GM12878 (cell line): ENCODE data around the gene HYCC2. TPM values are rescaled to one million over a fixed set of nuclear protein-coding genes. Genes with fewer than 3 reads are reported as not detected.

ENCODE experiments used
- ATAC-seq: fragments of 200-7000 bp; cut with Tn5 transposase; 3 replicates; pipeline ENCODE4 v1.9.1; 2020; ENCODE audit warnings: mild to moderate bottlenecking, moderate library complexity
- BruUV-seq: library from RNA; stranded (reverse); fragments of 400-500 nt; replicated peaks from 2 replicates; lab custom pipeline; 2021; lab: Mats Ljungman, UMichigan
- CTCF ChIA-PET: fragments of 300-600 bp; sonication (Branson Sonifier 250); formaldehyde crosslinking; extraction: SDS; loops from one replicate; lab custom pipeline; 2021; ENCODE audit warnings: inconsistent platforms; lab: Yijun Ruan, JAX
- POLR2A ChIA-PET: fragments of 350-600 bp; formaldehyde crosslinking; extraction: SDS; loops from one replicate; lab custom pipeline; 2021; ENCODE audit warnings: inconsistent platforms; lab: Charles Lee
- RAD21 ChIA-PET: fragments of 300-600 bp; sonication (Branson Sonifier 250); formaldehyde crosslinking; loops from one replicate; lab custom pipeline; 2023; ENCODE audit warnings: antibody characterized with exemption; ENCODE audit not compliant: unreplicated experiment; lab: Charles Lee
- SMC1A ChIA-PET: fragments of 300-600 bp; sonication (Branson Sonifier 250); formaldehyde crosslinking; loops from one replicate; lab custom pipeline; 2023; ENCODE audit not compliant: unreplicated experiment, uncharacterized antibody; lab: Charles Lee
- DNase-seq: peaks from one replicate; pipeline ENCODE4 v3.0.0-alpha.2; 2011; ENCODE audit warnings: low read depth, low spot score
- FAIRE-seq: peaks from 3 replicates; lab custom pipeline; 2011; peaks lifted over from hg19 to GRCh38; lab: Jason Lieb, UNC
- H2AFZ ChIP-seq: 2 replicates; pipeline ENCODE4 v1.6.0; 2011; ENCODE audit warnings: low read depth, low read length, control low read depth; ENCODE audit not compliant: control insufficient read depth
- H3K27ac ChIP-seq: 2 replicates; pipeline ENCODE4 v1.5.1; 2011; ENCODE audit warnings: control low read depth; ENCODE audit not compliant: control insufficient read depth, insufficient read depth
- H3K27me3 ChIP-seq, 2 experiments: replicated peaks in 1 of 2; 2 replicates each; pipeline versions ENCODE4 v1.6.0 to v1.6.1; 2011; ENCODE audit warnings: low read length in 1 of 2; ENCODE audit not compliant: control insufficient read depth in 2 of 2, insufficient read depth in 2 of 2
- H3K36me3 ChIP-seq, 2 experiments: 2 replicates each; pipeline ENCODE4 v1.5.1; 2011; ENCODE audit warnings: low read length in 1 of 2; ENCODE audit not compliant: control insufficient read depth in 2 of 2, insufficient read depth in 2 of 2
- H3K4me1 ChIP-seq: 2 replicates; pipeline ENCODE4 v1.6.1; 2011; ENCODE audit warnings: mild to moderate bottlenecking, low read length, moderate library complexity, mixed read lengths; ENCODE audit not compliant: control insufficient read depth, insufficient read depth
- H3K4me2 ChIP-seq: 2 replicates; pipeline ENCODE4 v1.6.0; 2011; ENCODE audit warnings: control low read depth; ENCODE audit not compliant: control insufficient read depth, insufficient read depth
- H3K4me3 ChIP-seq: fragments of 200-600 bp; sonication (generic); 2 replicates; pipeline ENCODE4 v1.5.1; 2016
- H3K79me2 ChIP-seq: 2 replicates; pipeline ENCODE4 v1.6.0; 2011; ENCODE audit warnings: low read length; ENCODE audit not compliant: control insufficient read depth, insufficient read depth
- H3K9ac ChIP-seq: 2 replicates; pipeline ENCODE4 v1.8.0; 2011; ENCODE audit warnings: low read length, control low read depth, mixed read lengths; ENCODE audit not compliant: control insufficient read depth, insufficient read depth
- H3K9me3 ChIP-seq: replicated peaks from 3 replicates; pipeline ENCODE4 v1.5.1; 2011; ENCODE audit warnings: mild to moderate bottlenecking, low read length; ENCODE audit not compliant: control insufficient read depth, insufficient read depth
- H4K20me1 ChIP-seq: 2 replicates; pipeline ENCODE4 v1.6.0; 2011; ENCODE audit not compliant: control insufficient read depth, insufficient read depth
- CBFB ChIP-seq: IDR thresholded peaks from 2 replicates; pipeline ENCODE4 v1.6.1; 2016; ENCODE audit warnings: antibody characterized with exemption, low read depth
- PAX5 ChIP-seq: IDR thresholded peaks from 2 replicates; pipeline ENCODE4 v1.6.1; 2011; ENCODE audit warnings: low read depth, low read length, borderline replicate concordance
- PAX8 ChIP-seq: fragments of 450-650 bp; IDR thresholded peaks from 2 replicates; pipeline ENCODE4 v1.6.1; 2017; ENCODE audit warnings: mild to moderate bottlenecking, moderate library complexity
- RB1 ChIP-seq: fragments of 450-650 bp; formaldehyde crosslinking; IDR thresholded peaks from 2 replicates; pipeline ENCODE4 v1.6.1; 2017; ENCODE audit warnings: mild to moderate bottlenecking, borderline replicate concordance
- RBBP5 ChIP-seq: fragments of 200-600 bp; sonication (generic); conservative IDR thresholded peaks from 2 replicates; pipeline ENCODE4 v1.6.1; 2016
- WGBS: methylation state at CpG from one replicate; pipeline ENCODE4 v1.1.6; 2016; ENCODE audit warnings: low lambda C conversion rate; ENCODE audit not compliant: insufficient replicate concordance, insufficient coverage; ENCODE audit errors: missing lambda C conversion rate; 5-methylcytosine and 5-hydroxymethylcytosine counted together
- in situ Hi-C: fragments of 300-500 bp; cut with MboI; formaldehyde crosslinking; loops from 9 replicates; pipeline ENCODE4 v1.14.3; 2018; ENCODE audit warnings: mixed read lengths
- intact Hi-C: fragments of 100-400 bp; cut with micrococcal nuclease; formaldehyde crosslinking; loops from one replicate; pipeline ENCODE4 v1.14.2; 2022; ENCODE audit not compliant: unreplicated experiment
- polyA plus RNA-seq, 11 experiments: library from polyadenylated mRNA; depleted of rRNA in 4 of 11; unstranded in 6 of 11; stranded (reverse) in 5 of 11; fragments of >200 nt; fragmentation: Nextera tagmentation in 4 of 11; fragmentation: Illumina TruSeq in 1 of 11; extraction: Ambion mirVana in 4 of 11; extraction: Trizol in 1 of 11; gene quantifications; 1 replicate in 1 of 11; 2 replicates in 10 of 11; pipeline versions ENCODE4 v1.2.1 to v1.2.3, GENCODE V29; 2011 to 2016; ENCODE audit warnings: inconsistent platforms in 2 of 11, missing spikeins in 2 of 11, low read depth in 1 of 11
- total RNA-seq, 4 experiments: library from RNA; depleted of rRNA in 3 of 4; stranded (reverse); fragments of >200 nt in 3 of 4; fragmentation: Illumina TruSeq in 1 of 4; extraction: Trizol in 1 of 4; gene quantifications; 2 replicates each; pipeline versions ENCODE4 v1.2.1 to v1.2.3, GENCODE V29; 2013 to 2021
- TF ChIP-seq, protein P1 (sequence below): IDR thresholded peaks from 2 replicates; pipeline ENCODE4 v1.6.1; 2012; ENCODE audit warnings: low read depth, low read length, improper control_type of control experiment
- TF ChIP-seq, protein P2 (sequence below): fragments of 450-650 bp; IDR thresholded peaks from 2 replicates; pipeline ENCODE4 v1.6.1; 2017; ENCODE audit warnings: mild to moderate bottlenecking, moderate library complexity
- TF ChIP-seq, protein P3 (sequence below): fragments of 450-650 bp; IDR thresholded peaks from 2 replicates; pipeline ENCODE4 v1.6.1; 2018; ENCODE audit warnings: mild to moderate bottlenecking, low read depth, moderate library complexity; ENCODE audit not compliant: partially characterized antibody

The HYCC2 gene
- total and polyA plus RNA-seq, 10 of the 15 experiments (the other 5 are each of a cell fraction or from before 2014, with no cell fraction given), result 3.4 to 17.4 (median 8.0) TPM

DNA sequence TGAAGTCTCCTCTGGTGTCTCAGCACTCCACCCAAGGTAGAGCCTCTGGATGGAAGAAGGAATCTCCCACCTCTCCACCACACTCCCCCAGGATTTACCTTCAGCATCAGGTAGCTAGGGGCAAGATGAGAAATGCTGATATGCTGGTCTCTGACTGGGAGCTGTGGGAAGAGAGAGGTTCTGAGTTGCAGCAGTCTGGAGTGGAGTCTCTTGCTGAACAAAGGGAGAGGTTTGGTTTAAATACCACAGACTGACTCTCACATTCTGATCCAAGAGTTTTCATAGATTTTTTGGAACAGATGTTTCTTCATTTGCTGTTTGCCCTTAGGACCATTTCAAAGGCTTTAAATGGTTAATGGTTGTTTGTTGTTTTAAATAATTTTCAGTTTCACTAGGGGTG lies 43.4 kb upstream of the HYCC2 start:
- ChIA-PET POLR2A (interaction anchor here (0.6 to 7.0 kb wide), 7 partner anchors 16 to 250 kb away, joined by 3 to 127 read pairs (median 4); partner anchors contain the start of gene CLK1), CTCF (interaction anchor here (0.9 to 5.0 kb wide), 14 partner anchors 8 to 214 kb away, joined by 3 to 53 read pairs (median 4); no protein-coding TSS in a partner anchor), SMC1A (interaction anchor here (0.8 to 9.4 kb wide), 12 partner anchors 11 to 402 kb away, joined by 3 to 143 read pairs (median 4); partner anchors contain the start of genes CASP10 and NDUFB3), RAD21 (interaction anchor here (0.7 to 7.7 kb wide), 7 partner anchors 14 to 152 kb away, joined by 3 to 71 read pairs (median 3); no protein-coding TSS in a partner anchor)
- no peak for ATAC-seq
- FAIRE-seq, result no peak
- no peak for DNase-seq
- Histone ChIP-seq H3K36me3 (no peaks in the 10 kb centered on the region), H3K4me1 (peaks cover 6% of the 10 kb centered on the region; the same call in 1 of the 2 replicates), H2AFZ (no peak overlapping the region), H3K9ac (peak overlapping the region; percentile 99; the same call in 1 of the 2 replicates), H3K4me3 (peak overlapping the region; percentile 82), H3K27ac (peak overlapping the region; percentile 28; the same call in 1 of the 2 replicates), H3K79me2 (peaks cover 51% of the 10 kb centered on the region), H3K27me3 (no peaks in the 10 kb centered on the region), H3K4me2 (peak overlapping the region; percentile 98), H3K9me3 (no peaks in the 10 kb centered on the region), H4K20me1 (no peaks in the 10 kb centered on the region)
- intact Hi-C loops (loop anchor here (5.0 kb wide), 3 partner anchors 62 to 153 kb away; partner anchors contain the start of gene ORC2), in situ Hi-C loops (no loop called here)
- TF ChIP-seq, protein P1, sequence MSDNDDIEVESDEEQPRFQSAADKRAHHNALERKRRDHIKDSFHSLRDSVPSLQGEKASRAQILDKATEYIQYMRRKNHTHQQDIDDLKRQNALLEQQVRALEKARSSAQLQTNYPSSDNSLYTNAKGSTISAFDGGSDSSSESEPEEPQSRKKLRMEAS, result no peak
- TSS peak; percentile 79 for BruUV-seq

DNA sequence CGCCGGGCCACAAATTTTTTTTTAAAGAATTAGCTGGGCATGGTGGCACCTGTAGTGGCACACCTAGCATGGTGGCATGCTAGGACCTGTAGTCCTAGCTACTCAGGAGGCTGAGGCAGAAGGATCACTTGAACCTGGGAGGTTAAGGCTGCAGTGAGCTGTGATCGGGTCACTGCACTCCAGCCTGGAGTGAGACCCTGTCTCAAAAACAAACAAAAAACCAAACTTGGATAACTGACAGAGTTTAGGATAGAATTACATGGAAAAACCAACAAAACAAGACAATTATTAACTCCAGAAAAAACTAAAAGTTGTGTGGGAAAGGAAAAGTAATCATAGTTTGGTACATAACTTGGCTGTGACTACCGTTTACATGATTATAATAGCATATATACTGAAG lies 42.9 kb upstream of the HYCC2 start:
- Histone ChIP-seq H3K36me3 (no peaks in the 10 kb centered on the region), H3K9ac (peak overlapping the region; percentile 99; the same call in 1 of the 2 replicates), H3K4me1 (peaks cover 6% of the 10 kb centered on the region; the same call in 1 of the 2 replicates), H3K4me3 (peak overlapping the region; percentile 82), H3K9me3 (no peaks in the 10 kb centered on the region), H3K4me2 (peak overlapping the region; percentile 98), H3K27me3 (no peaks in the 10 kb centered on the region), H2AFZ (no peak overlapping the region), H3K79me2 (peaks cover 46% of the 10 kb centered on the region), H3K27ac (0 out of 2 replicates have a peak overlapping the region, but pooled peaks have one; percentile 18), H4K20me1 (no peaks in the 10 kb centered on the region)
- 82% methylated on average over 4 of the region's 4 CpGs for WGBS
- no peak for DNase-seq
- FAIRE-seq, result no peak
- POLR2A ChIA-PET, result interaction anchor here (0.6 to 1.1 kb wide), 2 partner anchors 44 to 249 kb away, joined by 3 to 4 read pairs; partner anchors contain the start of gene CLK1
- no peak for ATAC-seq
- RAD21 ChIA-PET, result interaction anchor here (1.2 to 7.7 kb wide), 6 partner anchors 13 to 152 kb away, joined by 3 to 71 read pairs (median 4); no protein-coding TSS in a partner anchor
- in situ Hi-C loops (no loop called here), intact Hi-C loops (no loop called here)
- SMC1A ChIA-PET, result interaction anchor here (1.0 to 9.4 kb wide), 7 partner anchors 10 to 69 kb away, joined by 3 to 143 read pairs (median 5); partner anchors contain the start of genes CASP10 and NDUFB3
- no TSS peak for BruUV-seq
- CTCF ChIA-PET, result interaction anchor here (1.0 to 5.0 kb wide), 10 partner anchors 8 to 213 kb away, joined by 3 to 53 read pairs (median 4); no protein-coding TSS in a partner anchor
- TF ChIP-seq, protein P2, sequence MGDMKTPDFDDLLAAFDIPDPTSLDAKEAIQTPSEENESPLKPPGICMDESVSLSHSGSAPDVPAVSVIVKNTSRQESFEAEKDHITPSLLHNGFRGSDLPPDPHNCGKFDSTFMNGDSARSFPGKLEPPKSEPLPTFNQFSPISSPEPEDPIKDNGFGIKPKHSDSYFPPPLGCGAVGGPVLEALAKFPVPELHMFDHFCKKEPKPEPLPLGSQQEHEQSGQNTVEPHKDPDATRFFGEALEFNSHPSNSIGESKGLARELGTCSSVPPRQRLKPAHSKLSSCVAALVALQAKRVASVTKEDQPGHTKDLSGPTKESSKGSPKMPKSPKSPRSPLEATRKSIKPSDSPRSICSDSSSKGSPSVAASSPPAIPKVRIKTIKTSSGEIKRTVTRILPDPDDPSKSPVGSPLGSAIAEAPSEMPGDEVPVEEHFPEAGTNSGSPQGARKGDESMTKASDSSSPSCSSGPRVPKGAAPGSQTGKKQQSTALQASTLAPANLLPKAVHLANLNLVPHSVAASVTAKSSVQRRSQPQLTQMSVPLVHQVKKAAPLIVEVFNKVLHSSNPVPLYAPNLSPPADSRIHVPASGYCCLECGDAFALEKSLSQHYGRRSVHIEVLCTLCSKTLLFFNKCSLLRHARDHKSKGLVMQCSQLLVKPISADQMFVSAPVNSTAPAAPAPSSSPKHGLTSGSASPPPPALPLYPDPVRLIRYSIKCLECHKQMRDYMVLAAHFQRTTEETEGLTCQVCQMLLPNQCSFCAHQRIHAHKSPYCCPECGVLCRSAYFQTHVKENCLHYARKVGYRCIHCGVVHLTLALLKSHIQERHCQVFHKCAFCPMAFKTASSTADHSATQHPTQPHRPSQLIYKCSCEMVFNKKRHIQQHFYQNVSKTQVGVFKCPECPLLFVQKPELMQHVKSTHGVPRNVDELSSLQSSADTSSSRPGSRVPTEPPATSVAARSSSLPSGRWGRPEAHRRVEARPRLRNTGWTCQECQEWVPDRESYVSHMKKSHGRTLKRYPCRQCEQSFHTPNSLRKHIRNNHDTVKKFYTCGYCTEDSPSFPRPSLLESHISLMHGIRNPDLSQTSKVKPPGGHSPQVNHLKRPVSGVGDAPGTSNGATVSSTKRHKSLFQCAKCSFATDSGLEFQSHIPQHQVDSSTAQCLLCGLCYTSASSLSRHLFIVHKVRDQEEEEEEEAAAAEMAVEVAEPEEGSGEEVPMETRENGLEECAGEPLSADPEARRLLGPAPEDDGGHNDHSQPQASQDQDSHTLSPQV, result no peak
- no peak for TF ChIP-seq PAX8
- no peak for TF ChIP-seq CBFB
- no peak for TF ChIP-seq RBBP5
- no peak for TF ChIP-seq RB1
- TF ChIP-seq, protein P3, sequence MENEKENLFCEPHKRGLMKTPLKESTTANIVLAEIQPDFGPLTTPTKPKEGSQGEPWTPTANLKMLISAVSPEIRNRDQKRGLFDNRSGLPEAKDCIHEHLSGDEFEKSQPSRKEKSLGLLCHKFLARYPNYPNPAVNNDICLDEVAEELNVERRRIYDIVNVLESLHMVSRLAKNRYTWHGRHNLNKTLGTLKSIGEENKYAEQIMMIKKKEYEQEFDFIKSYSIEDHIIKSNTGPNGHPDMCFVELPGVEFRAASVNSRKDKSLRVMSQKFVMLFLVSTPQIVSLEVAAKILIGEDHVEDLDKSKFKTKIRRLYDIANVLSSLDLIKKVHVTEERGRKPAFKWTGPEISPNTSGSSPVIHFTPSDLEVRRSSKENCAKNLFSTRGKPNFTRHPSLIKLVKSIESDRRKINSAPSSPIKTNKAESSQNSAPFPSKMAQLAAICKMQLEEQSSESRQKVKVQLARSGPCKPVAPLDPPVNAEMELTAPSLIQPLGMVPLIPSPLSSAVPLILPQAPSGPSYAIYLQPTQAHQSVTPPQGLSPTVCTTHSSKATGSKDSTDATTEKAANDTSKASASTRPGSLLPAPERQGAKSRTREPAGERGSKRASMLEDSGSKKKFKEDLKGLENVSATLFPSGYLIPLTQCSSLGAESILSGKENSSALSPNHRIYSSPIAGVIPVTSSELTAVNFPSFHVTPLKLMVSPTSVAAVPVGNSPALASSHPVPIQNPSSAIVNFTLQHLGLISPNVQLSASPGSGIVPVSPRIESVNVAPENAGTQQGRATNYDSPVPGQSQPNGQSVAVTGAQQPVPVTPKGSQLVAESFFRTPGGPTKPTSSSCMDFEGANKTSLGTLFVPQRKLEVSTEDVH, result no peak
- TF ChIP-seq PAX5, result no peak
